Stimulated activated CD8-positive, alpha-beta memory T cell treated with anti-CD3 and anti-CD28 coated beads, Interleukin-4, amount 100 ng/mL, for 48 hours (primary cell): ENCODE results near the gene CLEC18B.
"Not testable (repeated sequence)": the region's sequence is repeated elsewhere in the genome, so short reads cannot be mapped to it uniquely, and the experiment has no call there.

Experiments
- DNase-seq: peaks from one replicate; pipeline ENCODE4 v3.0.0-alpha.2; 2020

CLEC18B gene

DNA sequence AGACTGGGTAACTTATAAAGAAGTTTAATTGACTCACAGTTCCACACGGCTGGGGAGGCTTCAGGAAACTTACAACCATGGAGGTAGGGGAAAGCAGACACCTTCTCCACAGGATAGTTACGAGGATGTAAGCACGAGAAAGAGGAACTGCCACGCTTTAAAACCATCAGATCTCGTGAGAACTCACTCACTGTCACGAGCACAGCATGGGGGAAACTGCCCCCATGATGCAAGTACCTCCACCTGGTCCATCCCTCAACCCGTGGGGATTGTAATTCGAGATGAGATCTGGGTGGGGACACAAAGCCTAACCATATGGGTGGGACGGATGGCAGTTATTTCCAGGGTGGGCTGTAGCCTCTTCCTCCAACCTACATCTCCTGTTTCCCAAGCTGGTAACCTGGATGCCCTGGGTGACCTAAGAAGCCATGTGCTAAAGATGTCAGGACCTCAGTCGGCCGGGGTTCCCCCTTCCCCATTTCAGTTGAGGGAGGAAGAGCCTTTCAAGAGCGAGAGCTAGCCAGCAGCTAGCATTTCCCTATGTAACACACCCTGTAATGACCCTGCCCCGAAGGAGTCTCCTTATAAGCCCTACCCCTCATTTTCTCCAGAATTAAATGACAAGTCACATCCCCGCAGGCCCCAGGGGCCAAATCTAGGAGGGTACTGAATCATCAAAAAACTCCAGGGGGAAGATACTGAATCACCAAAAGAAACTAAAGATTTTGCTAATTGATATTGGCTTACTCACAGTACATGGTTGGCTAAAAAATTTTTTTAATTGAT lies 16.9 kb downstream of the CLEC18B start:
- DNase-seq, result not testable (repeated sequence)

- not testable (repeated sequence) for DNase-seq
Measured at GRCh38 chr16:74400238-74400637, 21.0 kb downstream of the CLEC18B start.

- not testable (repeated sequence) for DNase-seq
Measured at GRCh38 chr16:74398212-74398895, 22.9 kb downstream of the CLEC18B start.

DNA sequence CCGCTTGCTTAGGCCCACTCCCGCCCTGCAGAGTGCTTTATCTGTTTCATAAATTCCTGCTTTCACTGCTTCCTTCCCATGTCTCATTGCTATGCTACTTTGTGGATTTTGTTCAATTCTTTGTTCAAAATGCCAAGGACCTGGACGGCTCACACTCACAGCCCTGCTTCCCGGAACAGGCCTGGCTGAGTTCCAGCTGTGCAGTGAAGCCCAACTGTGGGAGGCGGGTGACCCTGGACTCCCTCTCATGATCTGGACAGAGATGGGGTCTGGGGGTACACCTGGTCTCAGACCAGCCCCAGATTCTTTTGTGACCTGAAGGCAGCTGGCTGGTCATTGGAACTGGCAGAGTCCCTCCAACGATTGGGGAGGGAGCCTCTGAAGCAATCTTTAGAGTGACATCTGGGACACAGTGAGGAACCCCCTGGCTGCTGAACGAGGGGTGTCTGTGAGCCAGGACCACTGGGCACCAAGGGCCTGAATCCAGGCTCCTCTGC lies 24.7 kb downstream of the CLEC18B start:
- not testable (repeated sequence) for DNase-seq

- not testable (repeated sequence) for DNase-seq
Measured at GRCh38 chr16:74394604-74395003, 26.7 kb downstream of the CLEC18B start.

DNA sequence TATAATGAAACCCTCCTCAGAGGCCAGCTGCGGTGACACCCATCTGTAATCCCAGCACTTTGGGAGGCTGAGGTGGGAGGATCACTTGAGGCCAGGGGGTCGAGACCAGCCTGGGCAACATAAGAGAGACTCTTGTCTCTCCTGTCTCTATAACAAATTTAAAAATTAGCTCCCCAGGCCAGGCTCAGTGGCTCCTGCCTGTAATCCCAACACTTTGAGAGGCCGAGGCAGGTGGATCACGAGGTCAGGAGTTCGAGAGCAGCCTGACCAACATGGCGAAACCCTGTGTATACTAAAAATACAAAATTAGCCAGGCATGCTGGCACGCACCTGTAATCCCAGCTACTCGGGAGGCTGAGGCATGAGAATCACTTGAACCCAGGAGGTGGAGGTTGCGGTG lies 27.1 kb downstream of the CLEC18B start:
- not testable (repeated sequence) for DNase-seq

GRCh38 chr16:74391454-74392050 lies 29.7 kb downstream of the CLEC18B start:
- not testable (repeated sequence) for DNase-seq

GRCh38 chr16:74382339-74383034 lies 38.8 kb downstream of the CLEC18B start:
- DNase-seq, result not testable (repeated sequence)

GRCh38 chr16:74373847-74374184 lies 47.5 kb downstream of the CLEC18B start:
- not testable (repeated sequence) for DNase-seq

DNA sequence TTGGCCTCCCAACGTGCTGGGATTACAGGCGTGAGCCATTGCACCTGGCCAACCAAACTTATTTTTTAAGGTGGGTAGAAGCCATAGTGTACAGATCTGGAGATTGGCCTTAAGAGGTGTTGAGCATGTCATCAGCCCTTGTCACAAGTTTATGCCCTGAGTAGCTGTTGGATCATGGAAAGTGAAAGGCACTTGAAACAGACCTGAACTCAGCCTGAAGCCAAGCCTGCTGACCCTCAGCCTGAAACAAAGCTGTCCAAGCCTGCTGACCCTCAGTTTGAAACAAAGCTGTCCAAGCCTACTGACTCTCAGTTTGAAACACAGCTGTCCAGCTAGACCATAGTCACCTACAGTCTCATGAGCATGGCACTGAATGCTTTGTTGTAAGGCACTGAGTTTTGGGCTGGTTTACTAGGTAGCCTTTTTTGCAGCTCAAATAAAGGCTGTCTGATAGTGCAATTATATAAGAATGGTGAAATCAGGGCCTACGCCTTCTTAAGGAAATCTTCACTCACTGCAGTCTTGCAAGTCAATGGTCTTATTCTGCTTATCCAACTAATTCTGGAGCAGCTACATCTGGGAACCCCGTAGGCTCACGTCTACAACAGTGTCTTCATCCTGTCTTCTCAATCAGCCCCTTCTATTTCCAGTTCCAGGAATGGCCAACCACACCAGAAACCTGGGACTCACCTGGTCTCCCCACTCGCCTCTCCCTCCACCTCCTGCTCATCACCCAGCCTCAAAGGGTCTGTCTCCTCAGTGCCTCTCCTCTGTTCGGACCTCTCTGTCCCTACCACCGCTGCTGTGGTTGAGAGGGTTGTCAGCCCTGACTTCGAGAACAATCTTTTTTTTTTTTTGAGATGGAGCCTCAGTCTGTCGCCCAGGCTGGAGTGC lies 48.1 kb downstream of the CLEC18B start:
- no peak for DNase-seq

- DNase-seq, result no peak
Measured at GRCh38 chr16:74372369-74372768, 48.9 kb downstream of the CLEC18B start.

- DNase-seq, result not testable (repeated sequence)
Measured at GRCh38 chr16:74370338-74371135, 50.7 kb downstream of the CLEC18B start.

DNA sequence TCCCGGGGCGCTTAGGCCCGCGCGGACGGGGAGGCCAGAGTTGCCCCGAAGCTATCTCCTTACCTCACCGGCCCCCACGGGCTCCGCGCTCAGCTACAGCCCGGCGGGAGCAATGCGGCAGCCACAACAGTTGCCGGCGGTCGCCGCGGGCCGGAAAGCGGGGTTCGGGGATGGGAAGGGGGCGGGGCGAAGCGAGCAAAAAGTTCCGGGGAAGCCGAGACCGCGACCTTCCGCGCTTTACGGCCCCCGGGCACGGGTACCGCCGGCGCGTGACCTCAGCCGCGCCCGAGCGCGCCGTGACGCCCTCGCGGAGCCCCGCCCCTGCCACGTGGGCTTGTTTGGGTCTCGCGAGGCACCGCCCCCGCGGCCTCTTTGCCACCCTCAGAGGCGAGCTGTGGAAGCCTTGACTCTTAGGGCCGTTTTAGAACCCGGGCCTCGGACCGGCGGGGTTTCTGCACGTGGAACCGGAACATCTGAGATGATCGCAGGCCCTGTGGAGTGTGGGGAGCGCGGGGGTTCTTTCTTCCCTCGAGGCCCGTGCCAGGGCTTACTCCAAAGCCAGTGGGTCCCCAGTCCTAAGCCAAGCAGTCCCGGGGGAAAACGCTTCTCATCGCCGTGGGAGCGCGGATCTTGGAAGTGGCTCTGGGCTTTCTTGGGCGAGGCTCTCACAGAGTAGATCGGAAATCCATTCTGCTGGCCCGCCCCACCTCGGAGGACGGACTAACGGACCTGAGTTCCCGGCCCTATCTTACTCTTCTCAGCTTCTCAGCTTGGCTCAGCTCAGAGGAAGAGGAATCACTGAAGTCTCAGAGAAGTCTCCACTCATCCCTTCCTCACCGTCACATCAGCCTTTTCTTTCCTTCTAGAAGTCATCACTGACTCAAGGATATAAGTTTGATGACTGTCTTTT lies 53.0 kb downstream of the CLEC18B start:
- DNase-seq, result peak; percentile 97

- DNase-seq, result peak; percentile 56
Measured at GRCh38 chr16:74367469-74368001, 53.7 kb downstream of the CLEC18B start.

- DNase-seq, result not testable (repeated sequence)
Measured at GRCh38 chr16:74361646-74362610, 59.4 kb downstream of the CLEC18B start.
